Progenitor cell of endocrine pancreas (in vitro differentiated cells): ENCODE results near the gene ZSCAN18. TPM values are rescaled to one million over a fixed set of nuclear protein-coding genes. Genes with fewer than 3 reads are reported as not detected.

ENCODE experiments used
- DNase-seq: peaks from one replicate; pipeline ENCODE4 v3.0.0; 2021; ENCODE audit warnings: low spot score; ENCODE audit not compliant: unreplicated experiment
- H3K27ac Mint-ChIP-seq: 2 replicates; pipeline ENCODE4 v1.8.0; 2021; ENCODE audit warnings: mild to moderate bottlenecking, moderate library complexity, mixed read lengths
- H3K27me3 Mint-ChIP-seq: 2 replicates; pipeline ENCODE4 v1.8.0; 2021; ENCODE audit warnings: mixed read lengths
- H3K36me3 Mint-ChIP-seq: 2 replicates; pipeline ENCODE4 v1.8.0; 2022; ENCODE audit warnings: mixed read lengths; ENCODE audit not compliant: insufficient read depth
- H3K4me1 Mint-ChIP-seq: 2 replicates; pipeline ENCODE4 v1.8.0; 2021; ENCODE audit warnings: low read depth, mixed read lengths
- H3K4me3 Mint-ChIP-seq: 2 replicates; pipeline ENCODE4 v1.8.0; 2021; ENCODE audit warnings: low read depth, mild to moderate bottlenecking, moderate library complexity, mixed read lengths
- H3K9me3 Mint-ChIP-seq: 2 replicates; pipeline ENCODE4 v1.8.0; 2021; ENCODE audit warnings: low read depth, mixed read lengths
- total RNA-seq: library from RNA; stranded (reverse); gene quantifications from 2 replicates; pipeline ENCODE4 v1.2.1, GENCODE V29; 2021
- TF ChIP-seq, protein P1 (sequence below): fragments of 200-600 bp; sonication (generic); IDR thresholded peaks from one replicate; pipeline ENCODE4 v1.5.0; 2021; ENCODE audit warnings: antibody characterized with exemption, mild to moderate bottlenecking; ENCODE audit not compliant: unreplicated experiment

Gene ZSCAN18
- total RNA-seq, 1 donor from 2014 or later, result 118 TPM

DNA sequence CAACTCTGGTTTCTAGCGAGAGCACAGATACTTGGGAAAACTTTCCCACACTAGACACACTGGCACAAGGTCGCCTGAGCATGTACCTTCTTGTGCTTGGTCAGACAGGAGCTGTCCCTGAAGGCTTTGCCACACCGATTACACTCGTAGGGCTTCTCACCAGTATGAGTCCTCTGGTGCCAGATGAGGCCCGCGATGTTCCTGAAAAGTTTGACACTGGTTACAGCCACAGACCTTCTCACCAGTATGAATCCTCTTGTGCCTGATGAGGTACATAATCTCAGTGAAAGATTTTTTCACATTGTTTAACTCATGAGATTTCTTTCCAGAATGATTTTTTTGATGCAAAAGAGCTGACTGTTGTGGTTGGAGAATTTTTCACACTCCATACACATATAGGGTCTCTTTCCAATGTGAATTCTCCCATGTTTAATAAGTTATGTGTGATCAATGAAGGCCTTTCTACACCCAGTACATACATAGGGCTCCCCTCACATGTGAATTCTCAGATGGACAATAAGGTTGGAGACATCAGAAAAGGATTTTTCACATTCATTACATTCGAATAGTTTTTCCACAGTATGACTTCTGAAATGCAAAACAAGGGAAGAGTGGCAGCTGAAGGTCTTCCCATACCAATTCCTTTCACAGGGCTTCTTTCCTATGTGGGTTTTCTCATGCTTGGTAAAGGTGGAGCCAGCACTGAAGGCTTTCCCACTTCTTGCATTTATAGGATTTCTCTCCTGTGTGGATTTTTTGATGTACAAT, 9.9 kb upstream of the ZSCAN18 start:
- Mint-ChIP-seq H3K27me3 (no peaks in the 10 kb centered on the region), H3K27ac (no peak overlapping the region), H3K4me3 (no peak overlapping the region), H3K9me3 (peaks cover 50% of the 10 kb centered on the region), H3K4me1 (no peaks in the 10 kb centered on the region), H3K36me3 (peaks cover 7% of the 10 kb centered on the region)
- TF ChIP-seq, protein P1, sequence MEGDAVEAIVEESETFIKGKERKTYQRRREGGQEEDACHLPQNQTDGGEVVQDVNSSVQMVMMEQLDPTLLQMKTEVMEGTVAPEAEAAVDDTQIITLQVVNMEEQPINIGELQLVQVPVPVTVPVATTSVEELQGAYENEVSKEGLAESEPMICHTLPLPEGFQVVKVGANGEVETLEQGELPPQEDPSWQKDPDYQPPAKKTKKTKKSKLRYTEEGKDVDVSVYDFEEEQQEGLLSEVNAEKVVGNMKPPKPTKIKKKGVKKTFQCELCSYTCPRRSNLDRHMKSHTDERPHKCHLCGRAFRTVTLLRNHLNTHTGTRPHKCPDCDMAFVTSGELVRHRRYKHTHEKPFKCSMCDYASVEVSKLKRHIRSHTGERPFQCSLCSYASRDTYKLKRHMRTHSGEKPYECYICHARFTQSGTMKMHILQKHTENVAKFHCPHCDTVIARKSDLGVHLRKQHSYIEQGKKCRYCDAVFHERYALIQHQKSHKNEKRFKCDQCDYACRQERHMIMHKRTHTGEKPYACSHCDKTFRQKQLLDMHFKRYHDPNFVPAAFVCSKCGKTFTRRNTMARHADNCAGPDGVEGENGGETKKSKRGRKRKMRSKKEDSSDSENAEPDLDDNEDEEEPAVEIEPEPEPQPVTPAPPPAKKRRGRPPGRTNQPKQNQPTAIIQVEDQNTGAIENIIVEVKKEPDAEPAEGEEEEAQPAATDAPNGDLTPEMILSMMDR, result no peak
- DNase-seq, result no peak

DNA sequence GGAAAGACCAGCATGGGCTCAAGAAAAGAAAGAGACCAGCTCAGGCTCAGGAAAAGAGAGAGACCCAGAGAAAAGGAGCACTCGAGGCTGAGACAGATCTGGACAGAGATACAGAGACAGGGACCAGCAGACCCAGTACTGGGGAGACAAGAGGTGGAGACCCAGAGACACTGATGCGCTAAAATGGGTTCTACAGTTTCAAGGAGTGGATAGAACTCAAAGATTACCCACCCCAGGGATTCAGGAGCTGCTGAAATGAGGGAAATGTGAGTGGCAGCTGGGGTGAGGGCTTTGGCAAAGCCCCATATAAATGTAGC, 609 bp upstream of the ZSCAN18 start:
- peaks cover 13% of the 10 kb centered on the region for H3K9me3 Mint-ChIP-seq
- peak overlapping the region; percentile 86 for H3K4me3 Mint-ChIP-seq
- TF ChIP-seq, protein P1, result no peak
- no peaks in the 10 kb centered on the region for H3K27me3 Mint-ChIP-seq
- no peak for DNase-seq
- H3K4me1 Mint-ChIP-seq, result peaks cover 10% of the 10 kb centered on the region
- H3K27ac Mint-ChIP-seq, result peak overlapping the region; percentile 100
- H3K36me3 Mint-ChIP-seq, result peaks cover 14% of the 10 kb centered on the region

DNA sequence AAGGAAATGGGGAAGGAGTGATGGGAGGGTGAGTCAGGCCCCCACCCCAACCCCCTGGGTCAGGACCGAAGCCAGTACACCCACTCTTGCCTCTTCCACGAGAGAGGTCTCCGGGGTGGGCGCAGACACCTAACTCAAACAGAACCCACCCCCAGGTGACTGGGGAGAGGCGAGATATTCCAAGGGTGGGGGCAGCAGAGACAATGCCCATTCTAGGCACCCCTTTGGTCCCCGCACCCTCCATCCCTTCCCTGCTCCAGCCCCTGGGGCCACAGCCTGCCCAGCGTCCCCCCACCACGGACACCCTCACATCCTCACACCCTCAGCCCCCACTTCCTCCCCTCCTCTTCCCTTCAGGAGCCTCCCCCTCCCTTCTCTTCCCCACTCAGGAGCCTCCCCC, 682 bp downstream of the ZSCAN18 start:
- Mint-ChIP-seq H3K4me3 (peak overlapping the region; percentile 86), H3K27me3 (no peaks in the 10 kb centered on the region), H3K9me3 (peaks cover 5% of the 10 kb centered on the region), H3K27ac (peak overlapping the region; percentile 92), H3K36me3 (peaks cover 16% of the 10 kb centered on the region), H3K4me1 (peaks cover 10% of the 10 kb centered on the region)
- TF ChIP-seq, protein P1, result no peak
- DNase-seq, result no peak

DNA sequence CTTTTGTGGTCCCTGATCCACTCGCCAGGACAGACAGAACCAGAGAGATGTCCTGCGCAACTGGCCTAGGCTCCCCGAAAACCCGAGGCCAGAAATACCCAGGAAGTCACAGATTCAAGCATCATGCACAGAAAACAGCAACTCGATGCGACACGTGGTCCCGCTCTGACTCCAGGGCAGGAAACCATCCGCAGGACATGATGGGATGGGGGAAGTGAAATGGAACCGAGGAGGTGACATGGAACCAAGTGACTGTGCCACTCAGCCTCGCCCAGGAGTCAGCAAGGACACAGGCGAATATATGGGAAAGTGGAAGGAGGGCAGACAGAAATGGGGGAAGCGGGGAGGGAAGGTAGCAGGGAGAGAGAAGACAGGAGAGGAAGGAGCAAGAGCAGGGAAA, 1.1 kb downstream of the ZSCAN18 start:
- no peak for DNase-seq

DNA sequence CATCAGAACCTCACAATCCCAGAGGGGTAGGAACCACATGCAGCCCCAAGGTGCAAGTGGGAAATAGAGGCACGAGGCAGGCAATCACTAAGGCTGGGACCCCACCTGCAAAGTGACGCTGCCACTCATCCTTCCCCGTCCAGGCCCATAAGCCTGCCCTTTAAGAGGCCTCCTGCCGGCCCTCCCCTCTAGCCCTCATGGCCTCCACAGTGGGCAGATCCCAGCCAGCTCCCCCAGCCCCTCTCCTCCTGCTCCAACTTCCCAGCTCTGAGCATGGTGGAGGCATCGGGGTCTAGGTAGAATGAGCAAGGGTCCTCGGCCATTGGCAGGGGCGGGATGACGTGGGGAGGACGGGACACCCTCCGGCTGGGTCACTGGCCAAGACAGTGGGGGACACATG, 2.7 kb downstream of the ZSCAN18 start:
- no peak for DNase-seq
- peaks cover 10% of the 10 kb centered on the region for H3K4me1 Mint-ChIP-seq
- no peak overlapping the region for H3K27ac Mint-ChIP-seq
- H3K9me3 Mint-ChIP-seq, result peaks cover 4% of the 10 kb centered on the region
- peaks cover 18% of the 10 kb centered on the region for H3K36me3 Mint-ChIP-seq
- H3K27me3 Mint-ChIP-seq, result no peaks in the 10 kb centered on the region
- TF ChIP-seq, protein P1, result no peak
- H3K4me3 Mint-ChIP-seq, result no peak overlapping the region

More for the DNA sequence above, 1.1 kb downstream of the ZSCAN18 start:
- TF ChIP-seq, protein P1, result no peak
- Mint-ChIP-seq H3K9me3 (peaks cover 4% of the 10 kb centered on the region), H3K27ac (peak overlapping the region; percentile 92), H3K4me3 (peak overlapping the region; percentile 86), H3K36me3 (peaks cover 16% of the 10 kb centered on the region), H3K4me1 (peaks cover 10% of the 10 kb centered on the region), H3K27me3 (no peaks in the 10 kb centered on the region)
